RWPE2 (cell line): ENCODE results near the gene ZNF777.

Experiments used
- ATAC-seq: fragments of 200-7000 bp; cut with Tn5 transposase; 3 replicates; pipeline ENCODE4 v1.9.1; 2021; ENCODE audit warnings: low read depth
- DNase-seq: peaks from one replicate; pipeline ENCODE4 v3.0.0-alpha.2; 2020; ENCODE audit warnings: low spot score
- H3K27ac ChIP-seq: fragments of 450-650 bp; 2 replicates; pipeline ENCODE4 v1.5.1; 2017; ENCODE audit warnings: mild to moderate bottlenecking; ENCODE audit not compliant: poor library complexity, severe bottlenecking
- H3K27me3 ChIP-seq: fragments of 250-450 bp; sonication (Bioruptor Pico); 2 replicates; pipeline ENCODE4 v1.5.1; 2021; ENCODE audit warnings: mild to moderate bottlenecking, moderate library complexity; ENCODE audit not compliant: insufficient read depth, poor library complexity, severe bottlenecking
- H3K36me3 ChIP-seq: fragments of 250-450 bp; sonication (Bioruptor Pico); 2 replicates; pipeline ENCODE4 v1.5.1; 2020; ENCODE audit warnings: low read depth, mild to moderate bottlenecking, moderate library complexity
- H3K4me1 ChIP-seq: fragments of 250-450 bp; sonication (Bioruptor Pico); 2 replicates; pipeline ENCODE4 v1.5.1; 2021; ENCODE audit warnings: mild to moderate bottlenecking, moderate library complexity; ENCODE audit not compliant: insufficient read depth, poor library complexity, severe bottlenecking
- H3K4me3 ChIP-seq: fragments of 250-450 bp; sonication (Bioruptor Pico); 2 replicates; pipeline ENCODE4 v1.5.1; 2021; ENCODE audit warnings: mild to moderate bottlenecking, moderate library complexity; ENCODE audit not compliant: severe bottlenecking
- H3K9me3 ChIP-seq: fragments of 250-450 bp; sonication (Bioruptor Pico); 2 replicates; pipeline ENCODE4 v1.5.1; 2021; ENCODE audit warnings: mild to moderate bottlenecking, moderate library complexity; ENCODE audit not compliant: severe bottlenecking
- CTCF ChIP-seq: fragments of 450-650 bp; IDR thresholded peaks from one replicate; pipeline ENCODE4 v1.5.1; 2017; ENCODE audit warnings: mild to moderate bottlenecking, moderate library complexity; ENCODE audit not compliant: poor library complexity, severe bottlenecking

Gene ZNF777

DNA sequence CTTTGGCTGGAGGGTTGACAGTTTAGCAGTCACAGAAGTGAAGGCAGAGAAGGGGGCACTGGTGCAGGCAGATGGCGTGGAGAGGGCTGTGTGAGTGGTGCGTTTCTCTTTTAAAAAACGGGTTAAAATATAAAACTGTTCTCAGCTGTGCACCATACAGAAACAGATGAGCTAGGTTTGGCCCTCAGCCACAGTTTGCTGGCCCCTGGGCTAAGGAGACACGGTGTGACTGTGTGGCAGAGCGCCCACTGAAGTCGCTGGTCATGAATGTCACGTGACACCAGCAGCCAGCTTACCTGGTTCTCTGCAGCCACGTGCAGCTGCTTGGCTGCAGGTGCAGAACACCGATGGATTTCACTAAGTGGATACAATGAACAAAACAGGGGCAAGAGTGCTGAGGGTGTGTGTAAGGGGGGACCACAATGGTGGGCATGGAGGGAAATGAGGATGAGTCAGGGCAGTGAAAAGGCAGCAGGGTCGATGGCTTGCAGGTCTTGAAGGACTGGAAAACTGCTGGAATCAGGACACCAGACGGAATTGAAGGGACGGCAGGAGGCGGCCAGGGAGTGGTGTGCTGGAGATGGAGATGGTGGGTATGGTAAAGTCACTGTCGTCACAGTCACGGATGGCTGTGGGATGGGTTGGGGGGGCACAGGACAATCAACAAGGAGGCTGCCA lies 29.4 kb upstream of the ZNF777 start:
- no peaks in the 10 kb centered on the region for H3K9me3 ChIP-seq
- H3K4me3 ChIP-seq: no peak overlapping the region
- TF ChIP-seq CTCF: no peak
- H3K36me3 ChIP-seq: peaks cover 77% of the 10 kb centered on the region
- ATAC-seq (no peak), DNase-seq (no peak)
- no peaks in the 10 kb centered on the region for H3K4me1 ChIP-seq
- no peaks in the 10 kb centered on the region for H3K27me3 ChIP-seq
- no peak overlapping the region for H3K27ac ChIP-seq

GRCh38 chr7:149489391-149490024 lies 28.6 kb upstream of the ZNF777 start:
- no peak for DNase-seq
- peaks cover 74% of the 10 kb centered on the region for H3K36me3 ChIP-seq

GRCh38 chr7:149479568-149479967 lies 18.7 kb upstream of the ZNF777 start:
- Histone ChIP-seq H3K4me1 (no peaks in the 10 kb centered on the region), H3K27ac (no peak overlapping the region), H3K36me3 (peaks cover 62% of the 10 kb centered on the region), H3K9me3 (no peaks in the 10 kb centered on the region), H3K4me3 (no peak overlapping the region), H3K27me3 (no peaks in the 10 kb centered on the region)
- no peak for TF ChIP-seq CTCF
- ATAC-seq (no peak), DNase-seq (no peak)

More at GRCh38 chr7:149489391-149490024, 28.6 kb upstream of the ZNF777 start:
- ATAC-seq: peak; percentile 52; the same call in 1 of the 3 replicates
- no peaks in the 10 kb centered on the region for H3K9me3 ChIP-seq
- no peaks in the 10 kb centered on the region for H3K4me1 ChIP-seq
- no peaks in the 10 kb centered on the region for H3K27me3 ChIP-seq
- peak; percentile 25 for TF ChIP-seq CTCF
- no peak overlapping the region for H3K4me3 ChIP-seq
- no peak overlapping the region for H3K27ac ChIP-seq

DNA sequence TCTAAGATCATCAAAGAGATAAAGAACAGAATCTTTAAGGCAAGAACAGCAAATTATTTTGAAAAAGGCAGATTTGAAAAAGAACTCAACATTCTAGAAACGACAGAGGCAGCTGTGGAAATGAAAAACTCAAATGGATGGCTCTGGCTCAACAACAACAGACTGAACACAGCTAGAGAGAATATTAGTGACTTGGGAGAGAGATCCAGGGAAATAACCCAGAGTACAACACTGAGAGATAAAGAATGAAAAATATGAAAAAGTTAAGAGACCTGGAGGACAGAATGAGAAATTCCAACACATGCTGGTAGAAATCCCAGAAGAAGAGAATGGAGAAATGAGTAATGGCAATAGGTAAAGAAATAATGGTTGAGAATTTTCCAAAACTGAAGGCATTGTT lies 17.9 kb upstream of the ZNF777 start:
- no peak overlapping the region for H3K27ac ChIP-seq
- no peak for DNase-seq
- H3K36me3 ChIP-seq: peaks cover 61% of the 10 kb centered on the region
- no peaks in the 10 kb centered on the region for H3K4me1 ChIP-seq
- no peaks in the 10 kb centered on the region for H3K27me3 ChIP-seq
- TF ChIP-seq CTCF: no peak
- no peak for ATAC-seq
- H3K9me3 ChIP-seq: no peaks in the 10 kb centered on the region
- H3K4me3 ChIP-seq: no peak overlapping the region
